CD4-positive, alpha-beta memory T cell (primary cell): ENCODE data around the gene MVP. TPM values are rescaled to one million over a fixed set of nuclear protein-coding genes. Genes with fewer than 3 reads are reported as not detected.
A peak's percentile ranks its signal among the peaks of the same experiment; 100 is the strongest.

Experiments used
- CTCF ChIA-PET: fragments of 350-600 bp; sonication (Branson Sonifier 250); formaldehyde crosslinking; loops from one replicate; lab custom pipeline; 2021; ENCODE audit warnings: inconsistent platforms; ENCODE audit not compliant: partially characterized antibody; lab: Charles Lee
- POLR2A ChIA-PET: fragments of 350-600 bp; sonication (Branson Sonifier 250); formaldehyde crosslinking; loops from one replicate; lab custom pipeline; 2021; ENCODE audit not compliant: partially characterized antibody; lab: Charles Lee
- DNase-seq, 5 donors: peaks; one replicate each; pipeline versions ENCODE4 v3.0.0 to v3.0.0-alpha.2; 2020 to 2022; ENCODE audit warnings: mixed read lengths in 1 of 5
- H3K27ac ChIP-seq: one replicate; pipeline ENCODE4 v1.7.0; 2013; ENCODE audit warnings: low read depth, low read length
- H3K27me3 ChIP-seq: 2 replicates; pipeline ENCODE4 v1.7.0; 2013; ENCODE audit warnings: mild to moderate bottlenecking, low read length, moderate library complexity; ENCODE audit not compliant: insufficient read depth
- H3K36me3 ChIP-seq: 2 replicates; pipeline ENCODE4 v1.7.0; 2013; ENCODE audit warnings: mild to moderate bottlenecking, low read length, moderate library complexity; ENCODE audit not compliant: insufficient read depth
- H3K4me1 ChIP-seq: 2 replicates; pipeline ENCODE4 v1.7.0; 2013; ENCODE audit warnings: mild to moderate bottlenecking, low read length, moderate library complexity; ENCODE audit not compliant: insufficient read depth
- H3K4me3 ChIP-seq, 2 donors: one replicate each; pipeline ENCODE4 v1.7.0; 2013; ENCODE audit warnings: low read length in 2 of 2, mild to moderate bottlenecking in 1 of 2
- H3K9me3 ChIP-seq, 2 donors: one replicate each; pipeline ENCODE4 v1.7.0; 2013; ENCODE audit warnings: low read length in 2 of 2, control low read depth in 1 of 2; ENCODE audit not compliant: control insufficient read depth in 1 of 2
- H3K27ac Mint-ChIP-seq, 7 donors: one replicate each; pipeline ENCODE4 v1.8.0; 2020 to 2021; ENCODE audit warnings: mixed read lengths in 7 of 7, mild to moderate bottlenecking in 6 of 7, inconsistent platforms in 3 of 7, moderate library complexity in 3 of 7
- H3K27me3 Mint-ChIP-seq, 2 donors: one replicate each; pipeline ENCODE4 v1.8.0; 2020 to 2021; ENCODE audit warnings: mixed read lengths in 2 of 2
- H3K36me3 Mint-ChIP-seq, 2 donors: one replicate each; pipeline ENCODE4 v1.8.0; 2020 to 2021; ENCODE audit warnings: mixed read lengths in 2 of 2, inconsistent platforms in 1 of 2, mild to moderate bottlenecking in 1 of 2
- H3K4me1 Mint-ChIP-seq, 4 donors: one replicate each; pipeline ENCODE4 v1.8.0; 2020 to 2021; ENCODE audit warnings: mixed read lengths in 4 of 4, mild to moderate bottlenecking in 1 of 4
- H3K4me3 Mint-ChIP-seq, 8 donors: one replicate each; pipeline ENCODE4 v1.8.0; 2020 to 2021; ENCODE audit warnings: mixed read lengths in 8 of 8, mild to moderate bottlenecking in 7 of 8, moderate library complexity in 6 of 8, inconsistent platforms in 3 of 8
- H3K9me3 Mint-ChIP-seq, 8 donors: one replicate each; pipeline ENCODE4 v1.8.0; 2020 to 2021; ENCODE audit warnings: mixed read lengths in 8 of 8, mild to moderate bottlenecking in 5 of 8, inconsistent platforms in 3 of 8, moderate library complexity in 1 of 8
- intact Hi-C: fragments of 100-400 bp; cut with micrococcal nuclease; formaldehyde crosslinking; loops from one replicate; pipeline ENCODE4 v1.15.1; 2023
- polyA plus RNA-seq, 2 donors: library from polyadenylated mRNA; unstranded; fragments of 300-500 nt; fragmentation: Illumina TruSeq; gene quantifications; one replicate each; pipeline ENCODE4 v1.2.3, GENCODE V29; 2021
- total RNA-seq, 2 experiments: library from RNA; stranded (reverse); gene quantifications; one replicate each; pipeline ENCODE4 v1.2.3, GENCODE V29; 2021

Gene MVP
- total and polyA plus RNA-seq, 4 experiments from 2014 or later, result 145 to 187 (median 159) TPM

GRCh38 chr16:29804020-29804419 is 16.2 kb upstream of the MVP start:
- Mint-ChIP-seq H3K36me3 (peaks cover 22 to 52% of the 10 kb centered on the region in 2 donors), H3K27me3 (no peaks in the 10 kb centered on the region), H3K27ac (peak overlapping the region; percentile 95 to 100 (median 97)), H3K9me3 (peaks cover 0 to 5% (median 0%) of the 10 kb centered on the region in 8 donors), H3K4me3 (peak overlapping the region; percentile 87 to 100 (median 99)), H3K4me1 (peaks cover 17 to 42% (median 28%) of the 10 kb centered on the region in 4 donors)
- H3K27me3 ChIP-seq, result no peaks in the 10 kb centered on the region
- intact Hi-C loops, result loop anchor here (10.0 kb wide), 1 partner anchor 209 kb away; no protein-coding TSS in a partner anchor
- H3K36me3 ChIP-seq, result peaks cover 21% of the 10 kb centered on the region
- CTCF ChIA-PET, result interaction anchor here (0.8 to 4.9 kb wide), 11 partner anchors 10 to 113 kb away, joined by 3 to 53 read pairs (median 6); partner anchors contain the start of genes KIF22, MVP and PAGR1
- no peak for DNase-seq
- no peak overlapping the region for H3K4me3 ChIP-seq
- POLR2A ChIA-PET, result interaction anchor here (0.6 to 24.0 kb wide), 16 partner anchors 9 to 614 kb away, joined by 3 to 522 read pairs (median 7); partner anchors contain the start of genes ALDOA, C16orf54, CDIPT and KIF22
- no peaks in the 10 kb centered on the region for H3K9me3 ChIP-seq
- peak overlapping the region; percentile 86 for H3K27ac ChIP-seq
- peaks cover 31% of the 10 kb centered on the region for H3K4me1 ChIP-seq

GRCh38 chr16:29804455-29805231 is 15.6 kb upstream of the MVP start:
- H3K27me3 Mint-ChIP-seq, result no peaks in the 10 kb centered on the region
- H3K4me3 ChIP-seq, result peak overlapping the region; percentile 43 to 95
- peaks cover 18% of the 10 kb centered on the region for H3K36me3 ChIP-seq
- H3K27ac ChIP-seq, result peak overlapping the region; percentile 86
- intact Hi-C loops, result loop anchor here (1.0 to 10.0 kb wide), 7 partner anchors 14 to 573 kb away; partner anchors contain the start of genes KIF22 and TMEM219
- H3K4me1 Mint-ChIP-seq, result peaks cover 17 to 44% (median 31%) of the 10 kb centered on the region in 4 donors
- peak overlapping the region; percentile 99 to 100 (median 100) for H3K4me3 Mint-ChIP-seq
- no peaks in the 10 kb centered on the region for H3K27me3 ChIP-seq
- no peaks in the 10 kb centered on the region for H3K9me3 ChIP-seq
- DNase-seq, result no peak
- peaks cover 20 to 48% of the 10 kb centered on the region in 2 donors for H3K36me3 Mint-ChIP-seq
- CTCF ChIA-PET, result interaction anchor here (0.8 to 4.9 kb wide), 11 partner anchors 10 to 113 kb away, joined by 3 to 53 read pairs (median 6); partner anchors contain the start of genes KIF22, MVP and PAGR1
- H3K4me1 ChIP-seq, result peaks cover 37% of the 10 kb centered on the region
- H3K9me3 Mint-ChIP-seq, result peaks cover 0 to 7% (median 0%) of the 10 kb centered on the region in 8 donors
- peak overlapping the region; percentile 98 to 100 (median 99) for H3K27ac Mint-ChIP-seq
- POLR2A ChIA-PET, result interaction anchor here (0.6 to 24.0 kb wide), 16 partner anchors 8 to 613 kb away, joined by 3 to 522 read pairs (median 6); partner anchors contain the start of genes ALDOA, C16orf54, CDIPT and KIF22

GRCh38 chr16:29805232-29806098 is 14.8 kb upstream of the MVP start:
- H3K27ac ChIP-seq, result peak overlapping the region; percentile 86
- H3K27me3 ChIP-seq, result no peaks in the 10 kb centered on the region
- ChIA-PET POLR2A (interaction anchor here (1.3 to 24.0 kb wide), 13 partner anchors 12 to 168 kb away, joined by 5 to 522 read pairs (median 15); partner anchors contain the start of genes C16orf54, CDIPT, KIF22 and MVP), CTCF (interaction anchor here (1.0 to 4.9 kb wide), 5 partner anchors 11 to 106 kb away, joined by 4 to 53 read pairs (median 18); partner anchors contain the start of genes KIF22 and PAGR1)
- H3K9me3 ChIP-seq, result no peaks in the 10 kb centered on the region
- intact Hi-C loops, result loop anchor here (1.0 to 10.0 kb wide), 7 partner anchors 15 to 572 kb away; partner anchors contain the start of genes KIF22 and TMEM219
- peaks cover 13% of the 10 kb centered on the region for H3K36me3 ChIP-seq
- Mint-ChIP-seq H3K4me1 (peaks cover 25 to 53% (median 36%) of the 10 kb centered on the region in 4 donors), H3K36me3 (peaks cover 20 to 46% of the 10 kb centered on the region in 2 donors), H3K9me3 (peaks cover 0 to 7% (median 0%) of the 10 kb centered on the region in 8 donors), H3K27me3 (no peaks in the 10 kb centered on the region), H3K27ac (peak overlapping the region; percentile 98 to 100 (median 99)), H3K4me3 (peak overlapping the region; percentile 99 to 100 (median 100))
- peaks cover 45% of the 10 kb centered on the region for H3K4me1 ChIP-seq
- peak; percentile 97 to 99 (median 98) for DNase-seq
- peak overlapping the region; percentile 43 to 95 for H3K4me3 ChIP-seq

GRCh38 chr16:29806099-29806579 is 14.1 kb upstream of the MVP start, which contains the start of gene MAZ:
Gene MAZ, plus strand, starts transcription at chr16:29806529. Its CDS starts 173 bp downstream, at chr16:29806702.
- ChIA-PET POLR2A (interaction anchor here (0.6 to 24.0 kb wide), 16 partner anchors 12 to 259 kb away, joined by 4 to 522 read pairs (median 15); partner anchors contain the start of genes ALDOA, C16orf54, INO80E and KIF22), CTCF (interaction anchor here (0.6 to 3.1 kb wide), 3 partner anchors 10 to 43 kb away, joined by 3 to 84 read pairs (median 4); partner anchors contain the start of gene PAGR1)
- H3K9me3 Mint-ChIP-seq, result peaks cover 0 to 7% (median 0%) of the 10 kb centered on the region in 8 donors
- peak in 1 of 5 donors; percentile 72 for DNase-seq
- no peaks in the 10 kb centered on the region for H3K27me3 Mint-ChIP-seq
- H3K36me3 ChIP-seq, result peaks cover 13% of the 10 kb centered on the region
- H3K36me3 Mint-ChIP-seq, result peaks cover 14 to 43% of the 10 kb centered on the region in 2 donors
- no peaks in the 10 kb centered on the region for H3K9me3 ChIP-seq
- peaks cover 52% of the 10 kb centered on the region for H3K4me1 ChIP-seq
- peaks cover 32 to 59% (median 43%) of the 10 kb centered on the region in 4 donors for H3K4me1 Mint-ChIP-seq
- no peaks in the 10 kb centered on the region for H3K27me3 ChIP-seq
- peak within 1 kb of the TSS; percentile 86 for H3K27ac ChIP-seq
- H3K4me3 ChIP-seq, result peak within 1 kb of the TSS in 1 of 2 donors; percentile 95
- peak within 1 kb of the TSS; percentile 99 to 100 (median 100) for H3K4me3 Mint-ChIP-seq
- intact Hi-C loops, result loop anchor here (5.0 to 10.0 kb wide), 3 partner anchors 156 to 571 kb away; partner anchors contain the start of gene TMEM219
- peak within 1 kb of the TSS; percentile 99 to 100 (median 99) for H3K27ac Mint-ChIP-seq

- peaks cover 53% of the 10 kb centered on the region for H3K4me1 ChIP-seq
- Mint-ChIP-seq H3K36me3 (peaks cover 8 to 39% of the 10 kb centered on the region in 2 donors), H3K4me1 (peaks cover 32 to 66% (median 43%) of the 10 kb centered on the region in 4 donors), H3K27me3 (no peaks in the 10 kb centered on the region), H3K27ac (peak overlapping the region; percentile 64 to 100 (median 99)), H3K9me3 (peaks cover 0 to 7% (median 0%) of the 10 kb centered on the region in 8 donors), H3K4me3 (peak overlapping the region; percentile 91 to 97 (median 94))
- POLR2A ChIA-PET, result interaction anchor here (0.6 to 24.0 kb wide), 28 partner anchors 13 to 1096 kb away, joined by 3 to 522 read pairs (median 11); partner anchors contain the start of genes ALDOA, ASPHD1, C16orf54 and CDIPT
- intact Hi-C loops, result loop anchor here (1.0 to 10.0 kb wide), 6 partner anchors 9 to 570 kb away; partner anchors contain the start of genes PAGR1 and TMEM219
- H3K27me3 ChIP-seq, result no peaks in the 10 kb centered on the region
- peaks cover 13% of the 10 kb centered on the region for H3K36me3 ChIP-seq
- H3K4me3 ChIP-seq, result peak overlapping the region in 1 of 2 donors; percentile 70
- DNase-seq, result peak; percentile 36 to 64 (median 46)
- peak overlapping the region; percentile 80 for H3K27ac ChIP-seq
- H3K9me3 ChIP-seq, result no peaks in the 10 kb centered on the region
- CTCF ChIA-PET, result interaction anchor here (0.5 to 3.1 kb wide), 18 partner anchors 9 to 211 kb away, joined by 3 to 84 read pairs (median 6); partner anchors contain the start of genes KIF22, MVP, PAGR1 and TAOK2
These were observed 13.4 kb upstream of the MVP start for GRCh38 chr16:29806641-29807425.
